ENCODE data around the gene ADAMTS15. TPM values are rescaled to one million over a fixed set of nuclear protein-coding genes. Genes with fewer than 3 reads are reported as not detected.

ADAMTS15 gene
- total RNA-seq, 1 donor from 2014 or later = 8.4 TPM

DNA sequence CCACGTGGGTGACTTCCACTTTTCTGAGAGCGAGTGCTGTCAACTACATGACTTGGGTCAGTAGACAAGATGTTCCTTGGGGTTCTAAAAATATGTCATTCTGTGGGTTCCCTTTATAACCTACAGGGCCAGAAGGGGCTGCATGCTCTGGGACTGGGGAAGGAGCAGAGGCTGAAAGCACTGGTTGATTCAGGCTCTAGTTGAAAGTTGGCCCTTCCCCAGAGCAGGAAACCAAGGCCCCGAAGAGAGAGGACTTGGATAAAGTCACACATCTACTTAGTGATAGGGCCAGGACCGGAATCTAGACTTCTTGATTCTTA is 9.9 kb downstream of the ADAMTS15 start:
- Histone ChIP-seq H3K9me3 (no peaks in the 10 kb centered on the region), H3K4me1 (peaks cover 16% of the 10 kb centered on the region), H3K4me3 (no peak overlapping the region), H3K27me3 (ENCODE audit: low read depth) (peaks cover 8% of the 10 kb centered on the region), H3K27ac (no peak overlapping the region), H3K36me3 (peaks cover 20% of the 10 kb centered on the region)
- ATAC-seq = no peak
- no peak for DNase-seq
- intact Hi-C loops (cut with DNase I) = no loop called here
- TF ChIP-seq, protein P1, sequence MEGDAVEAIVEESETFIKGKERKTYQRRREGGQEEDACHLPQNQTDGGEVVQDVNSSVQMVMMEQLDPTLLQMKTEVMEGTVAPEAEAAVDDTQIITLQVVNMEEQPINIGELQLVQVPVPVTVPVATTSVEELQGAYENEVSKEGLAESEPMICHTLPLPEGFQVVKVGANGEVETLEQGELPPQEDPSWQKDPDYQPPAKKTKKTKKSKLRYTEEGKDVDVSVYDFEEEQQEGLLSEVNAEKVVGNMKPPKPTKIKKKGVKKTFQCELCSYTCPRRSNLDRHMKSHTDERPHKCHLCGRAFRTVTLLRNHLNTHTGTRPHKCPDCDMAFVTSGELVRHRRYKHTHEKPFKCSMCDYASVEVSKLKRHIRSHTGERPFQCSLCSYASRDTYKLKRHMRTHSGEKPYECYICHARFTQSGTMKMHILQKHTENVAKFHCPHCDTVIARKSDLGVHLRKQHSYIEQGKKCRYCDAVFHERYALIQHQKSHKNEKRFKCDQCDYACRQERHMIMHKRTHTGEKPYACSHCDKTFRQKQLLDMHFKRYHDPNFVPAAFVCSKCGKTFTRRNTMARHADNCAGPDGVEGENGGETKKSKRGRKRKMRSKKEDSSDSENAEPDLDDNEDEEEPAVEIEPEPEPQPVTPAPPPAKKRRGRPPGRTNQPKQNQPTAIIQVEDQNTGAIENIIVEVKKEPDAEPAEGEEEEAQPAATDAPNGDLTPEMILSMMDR (IDR thresholded peaks at IDR 0.05) = no peak

GRCh38 chr11:130459521-130459920 is 11.1 kb downstream of the ADAMTS15 start:
- TF ChIP-seq, protein P1 (IDR thresholded peaks at IDR 0.05) = no peak
- Histone ChIP-seq H3K27me3 (ENCODE audit: low read depth) (peaks cover 8% of the 10 kb centered on the region), H3K36me3 (peaks cover 26% of the 10 kb centered on the region), H3K4me3 (no peak overlapping the region), H3K27ac (no peak overlapping the region), H3K4me1 (peaks cover 14% of the 10 kb centered on the region), H3K9me3 (no peaks in the 10 kb centered on the region)
- DNase-seq (no peak), ATAC-seq (no peak)
- intact Hi-C loops (cut with DNase I) = no loop called here

DNA sequence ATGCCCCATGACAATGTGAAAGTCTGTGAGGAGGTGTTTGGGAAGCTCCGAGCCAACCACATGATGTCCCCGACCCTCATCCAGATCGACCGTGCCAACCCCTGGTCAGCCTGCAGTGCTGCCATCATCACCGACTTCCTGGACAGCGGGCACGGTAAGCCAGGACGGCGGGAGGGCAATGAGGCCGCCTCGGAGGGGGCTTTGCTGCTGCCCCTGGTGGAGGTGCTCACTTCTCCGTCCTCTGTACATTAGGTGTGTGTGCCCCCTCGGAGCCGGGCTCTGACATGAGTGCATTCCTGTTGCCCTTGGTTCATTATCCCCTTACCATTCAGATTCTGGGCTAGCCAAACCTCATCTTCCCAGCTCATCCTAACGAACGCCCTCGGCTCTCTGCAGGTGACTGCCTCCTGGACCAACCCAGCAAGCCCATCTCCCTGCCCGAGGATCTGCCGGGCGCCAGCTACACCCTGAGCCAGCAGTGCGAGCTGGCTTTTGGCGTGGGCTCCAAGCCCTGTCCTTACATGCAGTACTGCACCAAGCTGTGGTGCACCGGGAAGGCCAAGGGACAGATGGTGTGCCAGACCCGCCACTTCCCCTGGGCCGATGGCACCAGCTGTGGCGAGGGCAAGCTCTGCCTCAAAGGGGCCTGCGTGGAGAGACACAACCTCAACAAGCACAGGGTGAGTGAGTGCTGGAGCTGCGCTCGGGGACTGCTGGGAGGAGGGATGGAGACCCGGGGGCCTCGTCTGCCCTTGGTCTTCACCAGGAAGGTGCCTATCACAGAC is 13.8 kb downstream of the ADAMTS15 start:
- intact Hi-C loops (cut with DNase I) = no loop called here
- no peak for DNase-seq

DNA sequence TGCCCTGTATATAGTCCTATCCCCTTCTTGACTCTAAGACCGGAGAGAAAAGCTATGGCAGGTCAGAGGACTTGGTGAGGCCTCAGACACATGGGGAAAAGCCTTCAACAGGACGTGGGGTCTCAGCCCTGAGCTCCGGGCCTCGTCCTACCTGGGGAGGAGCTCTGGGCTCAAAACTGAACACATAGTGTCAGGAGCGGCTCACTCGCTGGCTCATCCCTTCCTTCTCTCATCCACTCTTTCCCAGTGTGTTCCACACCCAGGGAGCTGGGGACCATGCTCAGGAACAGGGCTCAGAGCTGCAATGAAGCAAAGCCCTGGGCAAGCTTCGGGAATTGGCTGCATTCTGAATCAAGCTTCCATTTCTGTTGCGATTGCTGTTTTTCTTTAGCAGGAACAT is 14.5 kb downstream of the ADAMTS15 start:
- ATAC-seq = no peak
- H3K9me3 ChIP-seq = no peaks in the 10 kb centered on the region
- no peak overlapping the region for H3K27ac ChIP-seq
- TF ChIP-seq, protein P1 (IDR thresholded peaks at IDR 0.05) = no peak
- intact Hi-C loops (cut with DNase I) = no loop called here
- no peak for DNase-seq
- peaks cover 40% of the 10 kb centered on the region for H3K36me3 ChIP-seq
- no peaks in the 10 kb centered on the region for H3K27me3 ChIP-seq (ENCODE audit: low read depth)
- H3K4me3 ChIP-seq = no peak overlapping the region
- H3K4me1 ChIP-seq = no peaks in the 10 kb centered on the region

More for the DNA sequence above, 13.8 kb downstream of the ADAMTS15 start:
- Histone ChIP-seq H3K4me3 (no peak overlapping the region), H3K36me3 (peaks cover 40% of the 10 kb centered on the region), H3K9me3 (no peaks in the 10 kb centered on the region), H3K4me1 (no peaks in the 10 kb centered on the region), H3K27ac (no peak overlapping the region), H3K27me3 (ENCODE audit: low read depth) (no peaks in the 10 kb centered on the region)
- ATAC-seq = no peak
- TF ChIP-seq, protein P1 (IDR thresholded peaks at IDR 0.05) = no peak

GRCh38 chr11:130464291-130464812 is 15.9 kb downstream of the ADAMTS15 start:
- H3K4me3 ChIP-seq = no peak overlapping the region
- ATAC-seq (no peak), DNase-seq (no peak)
- H3K27ac ChIP-seq = no peak overlapping the region
- intact Hi-C loops (cut with DNase I) = no loop called here
- H3K9me3 ChIP-seq = no peaks in the 10 kb centered on the region
- no peaks in the 10 kb centered on the region for H3K27me3 ChIP-seq (ENCODE audit: low read depth)
- H3K4me1 ChIP-seq = no peaks in the 10 kb centered on the region
- TF ChIP-seq, protein P1 (IDR thresholded peaks at IDR 0.05) = no peak
- peaks cover 43% of the 10 kb centered on the region for H3K36me3 ChIP-seq
